K562 (cell line): ENCODE data around the gene RPS19BP1. TPM values are rescaled to one million over a fixed set of nuclear protein-coding genes. Genes with fewer than 3 reads are reported as not detected.
A peak's percentile ranks its signal among the peaks of the same experiment; 100 is the strongest.

Experiments
- CSDE1 ChIP-seq, 2 experiments: fragments of 450-650 bp; IDR thresholded peaks; 2 replicates each; pipeline ENCODE4 v1.6.1; 2016; ENCODE audit warnings: mild to moderate bottlenecking in 1 of 2
- CUX1 ChIP-seq: fragments of 200-800 bp; sonication (Bioruptor generic); IDR thresholded peaks from 2 replicates; pipeline ENCODE4 v1.6.1; 2016; ENCODE audit warnings: missing genetic modification characterization, missing compliant biosample characterization
- DEAF1 ChIP-seq: fragments of 450-650 bp; formaldehyde crosslinking; IDR thresholded peaks from 2 replicates; pipeline ENCODE4 v1.4.0; 2020; ENCODE audit warnings: mild to moderate bottlenecking, moderate library complexity
- ETV1 ChIP-seq: fragments of 450-650 bp; conservative IDR thresholded peaks from 2 replicates; pipeline ENCODE4 v1.6.1; 2016; ENCODE audit warnings: missing genetic modification characterization, control low read depth, low read depth, missing compliant biosample characterization
- FOXK1 ChIP-seq: sonication (generic); formaldehyde crosslinking; IDR thresholded peaks from 2 replicates; pipeline ENCODE4 v1.8.0; 2022; ENCODE audit warnings: missing genetic modification reagents, mild to moderate bottlenecking, borderline replicate concordance
- IRF1 ChIP-seq: sonication (generic); formaldehyde crosslinking; IDR thresholded peaks from 2 replicates; pipeline ENCODE4 v1.8.0; 2022; ENCODE audit warnings: missing genetic modification reagents, mild to moderate bottlenecking, borderline replicate concordance
- NEUROD1 ChIP-seq: fragments of 150-350 bp; IDR thresholded peaks from 2 replicates; pipeline ENCODE4 v1.6.1; 2014; ENCODE audit warnings: borderline replicate concordance, low read length, low read depth; ENCODE audit not compliant: partially characterized antibody
- NFE2L1 ChIP-seq: fragments of 450-650 bp; IDR thresholded peaks from 2 replicates; pipeline ENCODE4 v1.6.1; 2016; ENCODE audit warnings: missing genetic modification characterization, low read depth, mild to moderate bottlenecking, missing compliant biosample characterization, moderate library complexity, borderline replicate concordance
- RCOR1 ChIP-seq, 2 experiments: IDR thresholded peaks; 2 replicates each; pipeline ENCODE4 v1.6.1; 2012; ENCODE audit warnings: low read depth in 2 of 2, low read length in 2 of 2, borderline replicate concordance in 1 of 2, improper control_type of control experiment in 1 of 2
- SAFB ChIP-seq: fragments of 200-400 bp; formaldehyde crosslinking; IDR thresholded peaks from 2 replicates; pipeline ENCODE4 v1.6.1; 2017; ENCODE audit warnings: low read depth, low read length, borderline replicate concordance
- ZBTB43 ChIP-seq: sonication (generic); formaldehyde crosslinking; IDR thresholded peaks from 2 replicates; pipeline ENCODE4 v1.8.0; 2023; ENCODE audit warnings: mild to moderate bottlenecking, missing genetic modification reagents
- ZNF174 ChIP-seq: fragments of 250-450 bp; sonication (Bioruptor Pico); IDR thresholded peaks from 2 replicates; pipeline ENCODE4 v1.4.0; 2020; ENCODE audit warnings: mild to moderate bottlenecking
- ZNF699 ChIP-seq: fragments of 250-450 bp; sonication (Bioruptor Pico); IDR thresholded peaks from 2 replicates; pipeline ENCODE4 v1.8.0; 2021; ENCODE audit warnings: mild to moderate bottlenecking, moderate library complexity; ENCODE audit not compliant: insufficient replicate concordance
- ZNF75A ChIP-seq: fragments of 450-650 bp; formaldehyde crosslinking; IDR thresholded peaks from 2 replicates; pipeline ENCODE4 v1.4.0; 2020; ENCODE audit warnings: mild to moderate bottlenecking
- polyA plus RNA-seq, 8 experiments: library from polyadenylated mRNA; depleted of rRNA in 4 of 8; stranded (reverse) in 5 of 8; unstranded in 3 of 8; fragments of >200 nt; fragmentation: Nextera tagmentation in 2 of 8; fragmentation: Illumina TruSeq in 1 of 8; extraction: Ambion mirVana in 2 of 8; extraction: Trizol in 1 of 8; gene quantifications; 2 replicates each; pipeline versions ENCODE4 v1.2.1 to v1.2.3, GENCODE V29; 2011 to 2014; ENCODE audit warnings: inconsistent platforms in 1 of 8, missing spikeins in 1 of 8
- total RNA-seq, 7 experiments: library from RNA; depleted of rRNA in 6 of 7; stranded (reverse); fragments of >200 nt in 6 of 7; fragmentation: Illumina TruSeq in 2 of 7; extraction: Trizol in 2 of 7; gene quantifications; 2 replicates each; pipeline versions ENCODE4 v1.2.1 to v1.2.3, GENCODE V29; 2011 to 2021; ENCODE audit warnings: low replicate concordance in 1 of 7

Gene RPS19BP1
- total and polyA plus RNA-seq, 9 of the 15 experiments (the other 6 are each of a cell fraction or from before 2014, with no cell fraction given): 3.0 to 223 (median 84.3) TPM

- TF ChIP-seq DEAF1 (no peak), CUX1 (no peak), NEUROD1 (no peak), ZNF75A (CRISPR knock-in tag) (no peak), ZNF699 (CRISPR knock-in tag) (no peak), ETV1 (peak; percentile 24; the same call in 1 of the 2 replicates), RCOR1 (IDR thresholded peaks at IDR 0.05; ENCODE audit: borderline replicate concordance in 1 of 2, low read depth in 2 of 2, low read length in 2 of 2) (peak in 1 of 2 experiments; percentile 36; a peak in 1 of 4 replicates), ZBTB43 (CRISPR knock-in tag) (no peak), IRF1 (CRISPR knock-in tag) (no peak), NFE2L1 (tag) (no peak), CSDE1 (IDR thresholded peaks at IDR 0.05) (no peak), FOXK1 (CRISPR knock-in tag) (peak; percentile 63; the same call in 1 of the 2 replicates), SAFB (no peak), ZNF174 (no peak)
These were observed 13.1 kb upstream of the RPS19BP1 start (continued) for GRCh38 chr22:39545386-39546365.
